HG03095 (cell line): ENCODE results near the gene CCNG1.
"Not testable (repeated sequence)": the region's sequence is repeated elsewhere in the genome, so short reads cannot be mapped to it uniquely, and the experiment has no call there.

Experiments used
- ATAC-seq: cut with Tn5 transposase; IDR thresholded peaks from one replicate; pipeline ENCODE4 v1.9.1; 2021; ENCODE audit warnings: moderate library complexity; ENCODE audit not compliant: unreplicated experiment

The CCNG1 gene

DNA sequence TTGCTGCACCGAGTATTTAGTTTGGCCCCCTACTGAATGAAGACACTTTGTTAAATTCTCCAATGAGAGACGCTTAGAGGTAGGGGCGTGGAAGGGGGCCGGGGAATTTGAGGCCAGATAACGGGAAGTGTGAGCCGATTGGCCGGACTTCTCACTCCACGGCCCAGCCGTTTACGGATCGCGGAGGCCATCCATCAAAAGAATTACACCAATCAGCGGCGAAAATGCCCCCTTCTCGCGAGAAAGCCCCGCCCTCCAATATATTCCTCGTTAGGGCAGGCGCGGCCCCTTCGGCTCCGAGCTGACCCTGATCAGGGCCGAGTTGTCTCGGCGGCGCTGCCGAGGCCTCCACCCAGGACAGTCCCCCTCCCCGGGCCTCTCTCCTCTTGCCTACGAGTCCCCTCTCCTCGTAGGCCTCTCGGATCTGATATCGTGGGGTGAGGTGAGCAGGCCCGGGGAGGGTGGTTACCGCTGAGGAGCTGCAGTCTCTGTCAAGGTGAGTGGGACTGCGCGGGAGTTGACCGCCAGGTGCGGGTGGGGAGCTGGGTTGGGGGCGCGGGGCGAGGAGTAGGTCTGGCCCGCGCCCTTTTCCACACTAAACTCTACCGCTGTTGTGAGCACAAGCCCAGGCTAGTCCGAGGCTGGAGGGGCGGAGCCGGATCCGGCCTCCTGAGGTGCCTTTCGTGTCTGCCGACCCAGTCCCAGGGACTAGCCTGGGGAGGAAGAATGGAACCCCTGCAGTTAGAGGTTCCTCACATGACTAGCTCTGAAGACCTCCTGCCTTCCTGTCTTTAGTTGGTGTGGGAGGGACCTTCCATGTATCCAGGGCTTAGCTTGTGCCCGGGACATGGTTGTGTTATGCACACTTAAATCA is at the start of gene CCNG1:
Gene CCNG1, plus strand, starts transcription at position 287 of the 874 bp plus-strand sequence. CDS start 1,662 bp downstream, outside the sequence.
- ATAC-seq, result peak; percentile 91

DNA sequence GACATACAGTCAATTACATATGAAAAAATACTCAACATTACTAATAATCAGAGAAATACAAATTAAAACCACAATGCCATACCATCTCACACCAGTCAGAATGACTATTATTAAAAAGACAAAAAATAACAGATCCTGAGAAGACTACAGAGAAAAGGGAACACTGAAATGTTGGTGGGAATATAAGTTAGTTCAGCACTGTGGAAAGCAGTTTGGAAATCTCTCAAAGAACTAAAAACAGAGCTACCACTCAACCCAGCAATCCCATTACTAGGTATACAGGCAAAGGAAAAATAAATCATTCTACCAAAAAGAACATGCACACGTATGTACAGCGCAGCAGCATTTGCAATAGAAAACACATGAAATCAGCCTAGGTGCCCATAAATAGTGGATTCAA is 41.6 kb upstream of the CCNG1 start:
- ATAC-seq, result no peak

- ATAC-seq, result not testable (repeated sequence)
Observed at GRCh38 chr5:163396818-163397340, 40.5 kb upstream of the CCNG1 start.

DNA sequence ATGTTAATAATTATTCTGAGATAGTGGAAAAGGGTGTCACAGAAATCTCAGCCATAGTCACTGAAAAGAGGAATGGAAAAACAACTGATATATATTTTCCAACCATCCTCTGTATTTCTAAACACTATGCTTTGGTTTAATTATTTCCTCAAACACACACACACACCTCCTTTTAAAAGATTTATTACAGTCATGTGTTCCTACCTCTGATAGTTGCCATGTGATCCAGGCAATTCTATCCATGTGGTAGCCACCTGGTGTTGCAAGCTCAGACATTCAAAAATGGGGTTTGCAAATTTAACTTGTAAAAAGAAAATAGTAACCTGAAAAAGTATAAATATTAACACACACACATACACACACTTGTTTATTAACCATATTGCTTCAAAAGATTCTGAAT is 40.0 kb upstream of the CCNG1 start:
- ATAC-seq, result no peak

GRCh38 chr5:163399923-163400322 is 37.5 kb upstream of the CCNG1 start:
- ATAC-seq, result no peak

GRCh38 chr5:163401271-163401670 is 36.1 kb upstream of the CCNG1 start:
- ATAC-seq, result no peak

DNA sequence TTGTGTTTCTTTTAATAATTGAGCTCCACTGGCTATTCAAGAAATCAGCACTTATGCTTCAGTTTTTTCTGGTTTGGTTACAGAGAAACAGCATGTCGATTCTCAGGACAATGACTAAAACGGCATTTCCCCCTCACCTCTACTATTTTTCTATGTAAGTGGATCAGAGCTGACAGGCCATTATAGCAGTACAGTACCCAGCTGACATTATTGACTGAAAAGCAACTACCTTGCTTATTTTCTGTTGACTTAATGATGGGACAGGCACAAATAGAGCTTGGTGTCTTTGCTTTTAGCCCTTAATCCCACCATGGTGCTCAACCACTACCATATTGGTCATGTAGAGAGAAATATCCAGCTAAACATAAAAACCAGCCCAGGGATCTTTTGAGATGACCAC is 35.4 kb upstream of the CCNG1 start:
- no peak for ATAC-seq

- ATAC-seq, result no peak
Observed at GRCh38 chr5:163404364-163405173, 32.8 kb upstream of the CCNG1 start.

DNA sequence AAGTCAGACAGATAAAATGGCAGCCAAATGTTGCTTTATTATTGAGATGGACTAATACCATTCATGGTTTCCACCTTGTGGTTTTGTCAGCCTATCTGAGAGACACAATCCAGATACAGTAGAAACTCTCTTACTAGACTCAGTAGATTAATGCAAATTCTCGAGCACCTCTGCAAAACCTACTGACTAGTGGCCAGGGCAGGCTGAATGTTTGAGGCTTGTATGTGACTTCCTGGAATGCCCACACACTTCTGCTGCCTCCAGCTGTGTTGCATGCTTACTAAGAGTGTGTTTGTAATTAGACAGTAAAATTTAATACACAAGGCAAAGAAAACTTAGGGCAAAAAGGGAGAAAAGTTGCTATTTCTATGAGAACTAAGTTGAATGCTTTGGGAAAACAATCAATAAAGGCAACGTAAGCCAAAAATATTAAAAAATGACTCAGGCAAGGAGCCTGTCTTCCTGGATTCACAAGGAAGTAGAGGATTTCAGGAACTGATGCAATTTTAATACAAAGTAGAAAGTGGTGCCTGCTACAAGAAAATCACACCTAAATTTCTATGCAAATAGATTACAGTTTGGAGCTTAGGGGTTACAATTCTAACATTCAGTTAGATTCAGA is 30.2 kb upstream of the CCNG1 start:
- peak; percentile 80 for ATAC-seq

GRCh38 chr5:163408311-163408923 is 29.0 kb upstream of the CCNG1 start:
- peak; percentile 73 for ATAC-seq

DNA sequence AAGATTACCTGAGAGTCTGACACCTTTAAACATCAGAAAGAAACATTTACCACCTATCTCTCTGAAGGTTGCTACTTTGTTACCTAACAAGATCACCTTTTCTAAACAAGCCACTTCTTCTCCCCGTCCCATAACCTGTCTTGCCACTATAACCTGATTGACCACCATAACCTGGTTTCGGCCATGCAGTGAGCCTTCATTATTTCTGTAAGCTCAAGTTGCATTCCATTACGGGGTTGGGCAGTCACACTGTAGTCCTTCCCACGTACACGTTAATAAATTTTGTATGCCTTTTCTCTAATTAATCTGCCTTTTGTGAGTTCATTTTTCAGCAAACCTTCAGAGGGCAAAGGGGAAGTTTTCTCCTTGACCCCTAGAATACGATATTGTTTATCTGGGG is 28.0 kb upstream of the CCNG1 start:
- no peak for ATAC-seq

DNA sequence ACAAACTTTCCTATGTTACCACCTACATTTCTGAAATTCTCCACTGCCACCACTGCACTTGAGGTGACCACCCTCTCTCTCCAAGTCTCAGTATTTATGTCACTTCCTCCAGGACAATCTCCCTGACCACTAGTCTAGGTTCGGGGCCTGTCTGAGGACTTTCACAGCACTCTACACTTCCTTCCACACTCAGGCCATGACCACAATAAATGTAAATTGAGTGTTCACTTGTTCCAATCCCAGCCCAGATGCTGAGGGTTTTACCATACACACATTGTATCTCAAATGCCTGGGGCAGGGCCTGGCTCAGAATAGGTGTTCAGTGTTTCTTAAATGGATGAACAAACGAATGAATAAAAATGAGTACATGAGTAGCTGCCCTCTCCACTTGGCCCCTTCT is 26.9 kb upstream of the CCNG1 start:
- ATAC-seq, result no peak

DNA sequence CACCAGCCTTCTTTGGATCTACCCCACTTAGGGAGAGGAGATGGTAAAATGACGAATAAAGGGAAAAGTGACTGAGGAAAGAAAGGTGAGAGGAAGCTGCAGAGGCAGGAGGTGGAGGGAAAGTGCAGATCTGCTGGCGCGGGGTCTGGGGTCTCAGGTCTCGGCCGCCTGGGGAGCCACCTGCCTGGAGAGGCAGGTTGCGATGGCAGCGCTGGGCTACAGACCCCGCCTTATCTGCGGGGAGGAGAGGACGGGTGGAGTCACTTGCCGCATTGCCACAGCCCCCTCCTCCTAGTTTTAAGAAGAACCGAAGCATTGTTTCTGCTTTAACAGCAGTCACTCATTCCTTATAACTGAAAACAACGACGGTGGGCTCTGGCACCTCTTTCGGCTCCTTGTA is 21.7 kb upstream of the CCNG1 start:
- not testable (repeated sequence) for ATAC-seq

DNA sequence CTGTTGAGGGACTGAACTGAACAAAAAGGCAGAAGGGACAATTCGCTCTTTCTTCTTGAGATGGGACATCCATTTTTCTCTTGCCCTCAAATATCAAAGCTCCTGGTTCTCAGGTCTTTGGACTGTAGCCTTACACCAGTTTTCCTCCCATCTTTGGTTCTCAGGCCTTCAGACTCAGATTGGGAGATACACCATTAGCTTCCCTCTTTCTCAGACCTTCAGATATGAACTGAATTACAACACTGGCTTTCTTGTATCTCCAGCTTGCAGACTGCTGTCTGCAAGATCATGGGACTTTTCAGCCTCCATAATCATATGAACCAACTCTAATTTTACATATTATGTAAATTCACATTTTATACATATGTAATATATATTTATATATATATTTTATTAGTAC is 12.6 kb upstream of the CCNG1 start:
- ATAC-seq, result no peak

GRCh38 chr5:163426128-163426527 is 11.3 kb upstream of the CCNG1 start:
- ATAC-seq, result not testable (repeated sequence)

- no peak for ATAC-seq
Observed at GRCh38 chr5:163432544-163432943, 4.9 kb upstream of the CCNG1 start.

DNA sequence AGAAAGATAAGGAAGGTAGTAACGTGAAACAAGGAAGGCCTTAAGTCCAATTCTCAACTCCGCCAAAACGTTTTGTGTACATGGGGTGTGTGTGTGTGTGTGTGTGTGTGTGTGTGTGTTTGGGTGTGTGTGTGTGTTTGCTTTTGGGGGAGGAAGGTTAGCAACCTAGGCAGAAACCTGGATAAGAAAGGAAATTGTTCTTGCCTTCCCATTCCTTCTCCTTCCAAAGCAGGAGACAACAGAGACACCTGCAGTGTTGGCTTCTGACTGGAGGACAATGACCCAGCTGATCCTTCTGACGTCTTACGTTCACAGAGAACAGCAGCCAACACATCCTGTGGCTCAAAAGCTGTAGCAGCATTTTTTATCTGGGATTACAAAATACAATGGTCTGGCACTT is 4.1 kb upstream of the CCNG1 start:
- no peak for ATAC-seq

DNA sequence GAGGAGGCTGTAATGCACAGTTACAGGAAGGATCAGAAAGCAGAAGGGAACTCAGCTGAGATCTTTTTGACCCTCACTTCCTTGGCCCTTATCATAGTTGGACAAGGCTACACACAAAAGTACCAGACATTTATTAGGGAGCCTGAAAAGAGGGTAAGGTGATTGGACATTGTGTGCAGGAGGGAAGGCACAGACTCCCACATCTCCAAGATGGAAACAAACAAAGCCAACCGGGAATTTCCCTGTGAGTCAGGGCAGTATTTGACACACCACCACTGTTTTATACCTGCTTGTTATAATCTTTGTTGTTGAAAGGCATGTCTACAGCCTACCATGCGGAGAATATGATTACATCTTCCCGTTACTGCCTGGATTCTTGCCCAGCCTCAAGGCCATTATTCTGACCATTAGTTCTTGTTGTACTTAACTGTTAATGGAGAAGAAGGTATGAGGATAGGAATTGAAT is 3.0 kb upstream of the CCNG1 start:
- ATAC-seq, result no peak

GRCh38 chr5:163436515-163436914 is 880 bp upstream of the CCNG1 start:
- no peak for ATAC-seq

- ATAC-seq, result no peak
Observed at GRCh38 chr5:163437011-163437308, 435 bp upstream of the CCNG1 start.

GRCh38 chr5:163439092-163439425 is 1.7 kb downstream of the CCNG1 start:
- no peak for ATAC-seq
